MG63 (cell line): ENCODE data around the gene TUBGCP6. TPM values are rescaled to one million over a fixed set of nuclear protein-coding genes. Genes with fewer than 3 reads are reported as not detected.
"Not testable (repeated sequence)": the region's sequence is repeated elsewhere in the genome, so short reads cannot be mapped to it uniquely, and the experiment has no call there.

Experiments used
- DNase-seq: peaks from one replicate; pipeline ENCODE4 v3.0.0-alpha.2; 2020
- H3K27me3 ChIP-seq: fragments of 250-450 bp; sonication (Bioruptor Pico); 2 replicates; pipeline ENCODE4 v1.5.1; 2020; ENCODE audit warnings: mild to moderate bottlenecking, moderate library complexity
- H3K36me3 ChIP-seq: fragments of 250-450 bp; sonication (Bioruptor Pico); 2 replicates; pipeline ENCODE4 v1.5.1; 2020; ENCODE audit warnings: mild to moderate bottlenecking, moderate library complexity
- H3K4me3 ChIP-seq: fragments of 250-450 bp; sonication (Bioruptor Pico); 2 replicates; pipeline ENCODE4 v1.5.1; 2020; ENCODE audit warnings: mild to moderate bottlenecking, moderate library complexity
- H3K9me3 ChIP-seq: fragments of 250-450 bp; sonication (Bioruptor Pico); 2 replicates; pipeline ENCODE4 v1.5.1; 2020; ENCODE audit warnings: mild to moderate bottlenecking, moderate library complexity
- total RNA-seq: library from RNA; depleted of rRNA; stranded (reverse); fragments of >200 nt; shearing (Covaris generic); gene quantifications from 2 replicates; pipeline ENCODE4 v1.2.3, GENCODE V29; 2014; ENCODE audit warnings: low replicate concordance; rRNA removed

The TUBGCP6 gene
- total RNA-seq, 1 experiment from 2014 or later, result 11.8 TPM

DNA sequence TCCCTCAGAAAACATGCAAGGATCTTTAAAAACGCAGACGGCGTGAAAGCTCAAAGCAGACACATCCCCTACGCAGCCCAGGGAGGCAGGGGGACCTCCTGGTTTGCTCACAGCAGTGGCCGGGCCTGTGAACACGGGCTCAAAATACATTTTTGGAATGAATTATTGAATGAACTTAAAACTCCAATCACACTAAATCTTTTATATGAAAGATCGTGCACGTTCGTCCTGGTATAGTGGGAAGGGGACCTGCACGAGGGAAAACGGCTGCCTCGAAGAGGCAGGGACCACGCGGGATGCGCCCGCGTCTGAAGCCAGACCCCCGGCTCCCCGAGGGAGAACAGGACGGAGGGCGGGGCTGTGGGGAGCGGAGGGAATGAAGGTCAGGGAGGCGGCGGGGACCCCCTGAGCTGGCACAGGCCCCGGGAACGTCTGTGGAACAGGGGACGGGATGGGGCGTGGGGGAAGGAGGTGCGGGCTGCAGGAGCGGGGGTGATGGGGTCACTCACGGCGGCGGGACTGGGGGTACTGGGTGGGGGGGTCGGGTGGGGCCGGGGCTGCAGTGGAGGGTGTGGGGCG lies 75.6 kb downstream of the TUBGCP6 start:
- 0 out of 2 replicates have a peak overlapping the region, but pooled peaks have one; percentile 29 for H3K4me3 ChIP-seq
- no peak for DNase-seq
- no peaks in the 10 kb centered on the region for H3K9me3 ChIP-seq
- peaks cover 2% of the 10 kb centered on the region; the same call in 1 of the 2 replicates for H3K27me3 ChIP-seq
- no peaks in the 10 kb centered on the region for H3K36me3 ChIP-seq

DNA sequence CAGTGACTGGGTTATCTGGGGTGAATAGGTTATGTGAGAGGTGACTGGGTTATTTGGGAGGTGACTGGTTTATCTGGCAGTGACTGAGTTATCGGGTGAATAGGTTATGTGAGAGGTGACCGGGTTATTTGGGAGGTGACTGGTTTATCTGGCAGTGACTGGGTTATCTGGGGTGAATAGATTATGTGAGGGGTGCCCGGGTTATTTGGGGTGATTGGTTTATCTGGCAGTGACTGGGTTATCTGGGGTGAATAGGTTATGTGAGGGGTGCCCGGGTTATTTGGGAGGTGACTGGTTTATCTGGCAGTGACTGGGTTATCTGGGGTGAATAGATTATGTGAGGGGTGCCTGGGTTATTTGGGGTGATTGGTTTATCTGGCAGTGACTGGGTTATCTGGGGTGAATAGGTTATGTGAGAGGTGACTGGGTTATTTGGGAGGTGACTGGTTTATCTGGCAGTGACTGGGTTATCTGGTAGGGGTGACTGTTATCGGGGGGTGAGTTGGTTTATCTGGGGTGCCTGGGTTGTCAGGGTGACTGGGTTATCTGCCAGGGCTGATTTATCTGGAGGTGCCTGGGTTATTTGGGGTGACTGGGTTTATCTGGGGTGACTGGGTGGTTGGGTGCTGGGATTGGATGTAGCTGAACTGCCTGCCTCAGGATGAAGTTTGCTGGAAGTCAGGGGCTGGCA lies 76.2 kb downstream of the TUBGCP6 start:
- H3K36me3 ChIP-seq, DNase-seq, H3K9me3 ChIP-seq, H3K27me3 ChIP-seq, H3K4me3 ChIP-seq: not testable (repeated sequence)

DNA sequence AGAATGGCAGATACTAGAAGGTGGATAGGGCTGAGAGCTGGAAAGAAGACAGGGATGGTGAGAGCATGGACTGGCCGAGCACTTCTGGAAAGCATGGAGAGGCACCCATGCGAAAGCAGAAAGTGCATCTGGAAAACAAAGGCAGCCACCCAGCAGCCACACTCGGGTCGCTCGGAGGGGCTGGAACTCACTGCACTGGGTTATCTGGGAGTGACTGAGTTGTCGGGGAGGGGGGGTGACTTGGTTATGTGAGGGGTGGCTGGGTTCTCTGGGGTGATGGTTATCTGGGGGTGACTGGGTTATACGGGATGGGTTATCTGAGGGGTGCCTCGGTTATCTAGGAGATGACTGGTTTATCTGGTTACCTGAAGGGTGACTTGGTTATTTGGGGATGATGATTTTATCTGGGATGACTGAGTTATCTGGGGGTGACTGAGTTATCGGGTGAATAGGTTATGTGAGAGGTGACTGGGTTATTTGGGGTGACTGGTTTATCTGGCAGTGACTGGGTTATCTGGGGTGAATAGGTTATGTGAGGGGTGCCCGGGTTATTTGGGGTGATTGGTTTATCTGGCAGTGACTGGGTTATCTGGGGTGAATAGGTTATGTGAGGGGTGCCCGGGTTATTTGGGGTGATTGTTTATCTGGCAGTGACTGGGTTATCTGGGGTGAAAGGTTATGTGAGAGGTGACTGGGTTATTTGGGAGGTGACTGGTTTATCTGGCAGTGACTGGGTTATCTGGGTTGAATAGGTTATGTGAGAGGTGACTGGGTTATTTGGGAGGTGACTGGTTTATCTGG lies 76.9 kb downstream of the TUBGCP6 start:
- peaks cover 2% of the 10 kb centered on the region; the same call in 1 of the 2 replicates for H3K27me3 ChIP-seq
- DNase-seq, result no peak
- no peaks in the 10 kb centered on the region for H3K9me3 ChIP-seq
- no peak overlapping the region for H3K4me3 ChIP-seq
- H3K36me3 ChIP-seq, result no peaks in the 10 kb centered on the region

Other genes starting within 250 kb of the TUBGCP6 start
- gene IL17REL, start 232.3 kb downstream of the TUBGCP6 start, total RNA-seq, result not detected in 2 replicates
- gene TTLL8, start 186.7 kb downstream of the TUBGCP6 start, total RNA-seq, result not detected in 2 replicates
- gene MLC1, start 159.6 kb downstream of the TUBGCP6 start, total RNA-seq, result not detected in 2 replicates
- gene MOV10L1, start 155.0 kb downstream of the TUBGCP6 start, total RNA-seq, result not detected in 2 replicates
- 0.12 and 0.79 TPM in 2 replicates for gene PANX2, start 74.3 kb downstream of the TUBGCP6 start, total RNA-seq
- 38.8 and 49.9 TPM in 2 replicates for gene TRABD, start 59.1 kb downstream of the TUBGCP6 start, total RNA-seq
- 6.5 and 13.8 TPM in 2 replicates for gene SELENOO, start 44.0 kb downstream of the TUBGCP6 start, total RNA-seq
- 8.5 and 21.5 TPM in 2 replicates for gene HDAC10, start 6.2 kb upstream of the TUBGCP6 start, total RNA-seq
- 54.4 and 58.0 TPM in 2 replicates for gene MAPK12, start 16.7 kb upstream of the TUBGCP6 start, total RNA-seq
- 15.0 and 27.8 TPM in 2 replicates for gene MAPK11, start 25.4 kb upstream of the TUBGCP6 start, total RNA-seq
- gene PLXNB2, start 62.6 kb upstream of the TUBGCP6 start, total RNA-seq, result 65.6 and 80.7 TPM in 2 replicates
- 0.15 and 0.46 TPM in 2 replicates for gene DENND6B, start 82.0 kb upstream of the TUBGCP6 start, total RNA-seq
- 31.0 and 37.4 TPM in 2 replicates for gene PPP6R2, start 98.3 kb upstream of the TUBGCP6 start, total RNA-seq
- gene SBF1, start 230.0 kb upstream of the TUBGCP6 start, total RNA-seq, result 38.7 and 66.1 TPM in 2 replicates
- gene ADM2, start 236.5 kb upstream of the TUBGCP6 start, total RNA-seq, result 2.2 and 6.9 TPM in 2 replicates
- 0.35 TPM in 1 of 2 replicates, not detected in the other for gene MIOX, start 241.8 kb upstream of the TUBGCP6 start, total RNA-seq